ENCODE results near the gene MTMR6. TPM values are rescaled to one million over a fixed set of nuclear protein-coding genes. Genes with fewer than 3 reads are reported as not detected.

Gene MTMR6
- total RNA-seq, 4 donors from 2014 or later, result 6.5 to 14.9 (median 13.2) TPM

DNA sequence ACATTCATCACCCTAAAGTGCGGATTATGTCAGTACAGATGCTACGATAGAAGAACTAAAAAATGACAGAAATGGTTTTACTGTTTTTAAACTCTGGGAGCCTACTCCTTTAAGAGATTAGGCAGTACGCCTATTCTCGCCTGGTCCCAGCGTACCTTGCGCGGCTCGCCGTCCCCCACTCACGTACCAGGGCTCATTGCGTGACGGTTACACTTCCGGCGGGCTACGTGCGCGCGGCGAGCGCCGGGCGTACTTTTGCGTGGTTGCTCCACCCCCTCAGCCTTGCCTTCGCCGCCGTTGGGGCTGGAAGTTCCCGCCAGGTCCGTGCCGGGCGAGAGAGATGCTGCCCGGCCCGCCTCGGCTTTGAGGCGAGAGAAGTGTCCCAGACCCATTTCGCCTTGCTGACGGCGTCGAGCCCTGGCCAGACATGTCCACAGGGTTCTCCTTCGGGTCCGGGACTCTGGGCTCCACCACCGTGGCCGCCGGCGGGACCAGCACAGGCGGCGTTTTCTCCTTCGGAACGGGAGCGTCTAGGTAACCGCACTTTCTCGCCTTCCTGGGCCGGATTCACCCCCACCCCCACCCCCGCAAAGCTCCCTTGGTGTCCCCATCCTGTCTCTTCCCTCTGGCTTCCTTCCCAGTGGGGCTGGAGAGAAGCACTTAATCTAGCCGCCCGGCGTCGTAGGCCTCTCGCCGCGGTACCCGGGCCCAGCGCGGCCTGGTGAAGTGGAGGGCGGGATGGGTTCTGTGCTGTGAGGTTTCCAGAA is 14.2 kb upstream of the MTMR6 start, which contains the start of gene NUP58:
Gene NUP58, plus strand, starts transcription at position 279 of the 767 bp plus-strand sequence. Its CDS starts 149 bp downstream, at position 428.
- Histone ChIP-seq H3K9me3 (no peaks in the 10 kb centered on the region), H3K4me1 (peaks cover 8 to 44% (median 18%) of the 10 kb centered on the region in 3 donors), H3K4me3 (peak within 1 kb of the TSS; percentile 64 to 91 (median 84)), H3K27me3 (peaks cover 0 to 14% (median 0%) of the 10 kb centered on the region in 4 donors), H3K27ac (peak within 1 kb of the TSS; percentile 83 to 97 (median 94)), H3K36me3 (peaks cover 0 to 8% (median 0%) of the 10 kb centered on the region in 3 donors)
- DNase-seq, result peak; percentile 69
- intact Hi-C loops (cut with DNase I), result no loop called here
- WGBS, 2 donors, result 0% methylated on average over 10 to 34 of the region's 64 CpGs
- TF ChIP-seq, protein P1, sequence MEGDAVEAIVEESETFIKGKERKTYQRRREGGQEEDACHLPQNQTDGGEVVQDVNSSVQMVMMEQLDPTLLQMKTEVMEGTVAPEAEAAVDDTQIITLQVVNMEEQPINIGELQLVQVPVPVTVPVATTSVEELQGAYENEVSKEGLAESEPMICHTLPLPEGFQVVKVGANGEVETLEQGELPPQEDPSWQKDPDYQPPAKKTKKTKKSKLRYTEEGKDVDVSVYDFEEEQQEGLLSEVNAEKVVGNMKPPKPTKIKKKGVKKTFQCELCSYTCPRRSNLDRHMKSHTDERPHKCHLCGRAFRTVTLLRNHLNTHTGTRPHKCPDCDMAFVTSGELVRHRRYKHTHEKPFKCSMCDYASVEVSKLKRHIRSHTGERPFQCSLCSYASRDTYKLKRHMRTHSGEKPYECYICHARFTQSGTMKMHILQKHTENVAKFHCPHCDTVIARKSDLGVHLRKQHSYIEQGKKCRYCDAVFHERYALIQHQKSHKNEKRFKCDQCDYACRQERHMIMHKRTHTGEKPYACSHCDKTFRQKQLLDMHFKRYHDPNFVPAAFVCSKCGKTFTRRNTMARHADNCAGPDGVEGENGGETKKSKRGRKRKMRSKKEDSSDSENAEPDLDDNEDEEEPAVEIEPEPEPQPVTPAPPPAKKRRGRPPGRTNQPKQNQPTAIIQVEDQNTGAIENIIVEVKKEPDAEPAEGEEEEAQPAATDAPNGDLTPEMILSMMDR (IDR thresholded peaks at IDR 0.05), result peak in 2 of 6 experiments; percentile 2 to 46
- peak in 3 of 4 donors; percentile 82 to 87 (median 83) for TF ChIP-seq POLR2A (IDR thresholded peaks at IDR 0.05)

DNA sequence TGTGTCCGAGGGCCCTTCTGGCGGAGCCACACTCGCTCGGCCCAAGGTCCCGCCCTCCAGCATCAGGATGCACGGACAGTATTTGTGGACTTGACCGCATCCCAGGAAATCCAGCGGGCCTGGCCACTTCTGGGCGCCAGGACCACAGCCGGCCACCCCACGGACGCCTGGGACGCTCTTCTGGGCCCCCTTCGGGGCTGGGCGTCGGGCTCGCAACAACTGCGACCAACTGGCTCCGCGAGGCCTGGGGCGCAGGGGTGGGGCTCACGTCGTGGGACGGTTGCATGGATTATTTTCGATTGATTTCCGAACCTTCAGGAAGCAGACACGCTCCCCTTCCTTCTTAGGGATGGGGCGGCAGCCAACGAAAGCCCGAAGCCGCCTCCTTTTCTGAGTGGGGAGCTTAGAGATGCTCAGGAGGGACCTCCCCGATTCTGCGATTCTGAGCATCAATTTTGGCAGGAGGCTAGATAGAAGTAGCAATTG is 13.6 kb upstream of the MTMR6 start:
- intact Hi-C loops (cut with DNase I), result no loop called here
- H3K27ac ChIP-seq, result peak overlapping the region; percentile 83 to 97 (median 94)
- H3K9me3 ChIP-seq, result no peaks in the 10 kb centered on the region
- no peak for TF ChIP-seq POLR2A (IDR thresholded peaks at IDR 0.05)
- TF ChIP-seq, protein P1 (IDR thresholded peaks at IDR 0.05), result no peak
- H3K36me3 ChIP-seq, result peaks cover 0 to 7% (median 0%) of the 10 kb centered on the region in 3 donors
- DNase-seq, result no peak
- WGBS, 2 donors, result 27 to 63% methylated on average over 7 to 23 of the region's 33 CpGs
- H3K4me1 ChIP-seq, result peaks cover 8 to 40% (median 15%) of the 10 kb centered on the region in 3 donors
- peak overlapping the region; percentile 64 to 91 (median 84) for H3K4me3 ChIP-seq
- H3K27me3 ChIP-seq, result peaks cover 0 to 20% (median 0%) of the 10 kb centered on the region in 4 donors

DNA sequence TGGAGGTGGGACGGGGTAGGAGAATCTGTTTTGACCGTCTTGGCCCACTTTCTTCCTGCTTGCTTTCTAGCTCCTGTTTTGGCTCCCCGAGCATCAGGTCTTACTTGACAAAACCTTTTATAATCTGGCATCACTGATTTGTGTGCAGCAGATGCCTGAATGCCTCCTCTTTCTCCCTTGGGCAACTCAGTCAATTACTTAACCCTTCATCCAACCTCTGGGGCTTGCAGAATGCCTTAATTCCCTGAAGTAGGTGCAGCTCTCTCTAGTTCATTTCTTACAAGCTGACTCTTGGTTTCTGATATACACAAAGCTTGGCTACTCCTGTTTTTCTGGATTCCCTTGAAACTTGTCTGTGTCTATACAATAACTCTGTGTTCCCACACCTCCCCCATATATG is 8.4 kb upstream of the MTMR6 start:
- intact Hi-C loops (cut with DNase I), result no loop called here
- Histone ChIP-seq H3K36me3 (no peaks in the 10 kb centered on the region), H3K27ac (no peak overlapping the region), H3K4me1 (peaks cover 0 to 2% (median under 1%) of the 10 kb centered on the region in 3 donors), H3K27me3 (peaks cover 0 to 29% (median 0%) of the 10 kb centered on the region in 4 donors), H3K9me3 (no peaks in the 10 kb centered on the region), H3K4me3 (no peak overlapping the region)
- 64 to 73% methylated on average over 3 of the region's 3 CpGs for WGBS, 2 donors
- no peak for TF ChIP-seq POLR2A (IDR thresholded peaks at IDR 0.05)
- TF ChIP-seq, protein P1 (IDR thresholded peaks at IDR 0.05), result no peak
- no peak for DNase-seq

DNA sequence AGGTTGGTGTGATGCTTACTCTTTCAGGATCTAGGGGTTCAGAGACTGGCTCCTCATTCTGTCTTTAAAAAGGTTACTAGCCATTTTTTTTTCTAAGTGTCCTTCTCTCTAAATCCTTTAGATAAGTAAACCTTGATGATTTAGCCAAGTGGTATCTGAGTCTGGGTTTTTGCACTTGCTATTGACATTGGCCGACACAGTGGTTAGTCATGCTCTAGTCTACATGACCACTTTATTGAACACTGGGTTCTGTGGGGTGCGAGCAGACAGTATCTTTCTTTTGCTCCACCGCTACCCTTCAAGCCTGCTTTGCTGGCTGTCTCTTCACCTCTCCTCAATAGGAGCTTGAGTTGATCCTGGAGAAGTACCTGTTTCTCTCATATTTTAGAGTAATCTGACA is 7.9 kb upstream of the MTMR6 start:
- Histone ChIP-seq H3K27ac (no peak overlapping the region), H3K4me3 (no peak overlapping the region), H3K27me3 (peaks cover 0 to 31% (median 0%) of the 10 kb centered on the region in 4 donors), H3K4me1 (no peaks in the 10 kb centered on the region), H3K9me3 (no peaks in the 10 kb centered on the region), H3K36me3 (no peaks in the 10 kb centered on the region)
- 83 to 100% methylated on average over 3 of the region's 3 CpGs for WGBS, 2 donors
- no peak for TF ChIP-seq POLR2A (IDR thresholded peaks at IDR 0.05)
- TF ChIP-seq, protein P1 (IDR thresholded peaks at IDR 0.05), result no peak
- intact Hi-C loops (cut with DNase I), result no loop called here
- DNase-seq, result no peak

DNA sequence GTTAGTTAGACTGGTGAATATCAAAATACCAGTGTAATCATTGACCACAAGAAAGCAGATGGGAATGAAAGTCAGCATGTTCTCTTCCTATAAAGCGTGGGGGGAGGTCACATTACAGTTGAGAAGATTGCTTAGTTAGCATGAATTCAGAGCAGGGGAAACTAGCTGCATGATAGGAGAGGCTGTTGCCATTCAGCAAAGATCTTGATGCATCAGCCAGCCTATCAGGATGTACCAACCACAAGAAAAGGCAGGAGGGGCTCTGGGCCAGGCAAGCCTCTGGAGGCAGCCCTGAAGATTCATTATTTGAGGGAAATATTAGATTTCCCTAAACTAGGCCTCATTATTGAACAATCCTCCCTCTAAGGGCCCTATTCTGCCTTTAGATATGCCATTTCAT is 5.0 kb upstream of the MTMR6 start:
- peaks cover 0 to 7% (median 0%) of the 10 kb centered on the region in 3 donors for H3K4me1 ChIP-seq
- H3K27me3 ChIP-seq, result peaks cover 0 to 36% (median 0%) of the 10 kb centered on the region in 4 donors
- no peaks in the 10 kb centered on the region for H3K9me3 ChIP-seq
- peak overlapping the region in 1 of 4 donors; percentile 23 for H3K27ac ChIP-seq
- TF ChIP-seq POLR2A (IDR thresholded peaks at IDR 0.05), result no peak
- TF ChIP-seq, protein P1 (IDR thresholded peaks at IDR 0.05), result no peak
- no peak for DNase-seq
- H3K36me3 ChIP-seq, result no peaks in the 10 kb centered on the region
- H3K4me3 ChIP-seq, result no peak overlapping the region
- intact Hi-C loops (cut with DNase I), result no loop called here
- WGBS, 2 donors, result 31 to 38% methylated on average over 1 of the region's 1 CpG

Measured in esophagus squamous epithelium (tissue), 5 donors.